GM10266 (cell line): Measurements from ENCODE around the gene RBMS1.

Experiments
- DNase-seq: peaks from one replicate; pipeline ENCODE4 v3.0.0; 2012; ENCODE audit errors: extremely low spot score
- CTCF ChIP-seq: IDR thresholded peaks from 2 replicates; pipeline ENCODE4 v1.5.1; 2012; ENCODE audit warnings: mild to moderate bottlenecking, low read depth; ENCODE audit not compliant: control insufficient read depth, insufficient read depth; ENCODE audit errors: missing control alignments

The RBMS1 gene

GRCh38 chr2:160352500-160352899 lies 141.1 kb downstream of the RBMS1 start:
- DNase-seq, result no peak
- no peak for TF ChIP-seq CTCF

- no peak for TF ChIP-seq CTCF
- no peak for DNase-seq
Observed at GRCh38 chr2:160351956-160352355, 141.7 kb downstream of the RBMS1 start.

GRCh38 chr2:160349306-160349705 lies 144.3 kb downstream of the RBMS1 start:
- no peak for DNase-seq
- no peak for TF ChIP-seq CTCF

- DNase-seq, result no peak
- TF ChIP-seq CTCF, result no peak
Observed at GRCh38 chr2:160347269-160347863, 146.2 kb downstream of the RBMS1 start.

GRCh38 chr2:160345071-160345764 lies 148.4 kb downstream of the RBMS1 start:
- no peak for TF ChIP-seq CTCF
- no peak for DNase-seq

- no peak for DNase-seq
- TF ChIP-seq CTCF, result no peak
Observed at GRCh38 chr2:160343404-160343803, 150.2 kb downstream of the RBMS1 start.

- no peak for TF ChIP-seq CTCF
- no peak for DNase-seq
Observed at GRCh38 chr2:160339726-160340125, 153.9 kb downstream of the RBMS1 start.
